Measurements from ENCODE around the gene CNTN6.

Gene CNTN6

GRCh38 chr3:1191026-1191425 is 98.2 kb downstream of the CNTN6 start:
- no peak for DNase-seq (ENCODE audit: low read depth in 2 of 2)
- no peak for TF ChIP-seq CTCF (IDR thresholded peaks at IDR 0.05; ENCODE audit: low read depth, low read length)
- no peak overlapping the region for H3K4me3 ChIP-seq (replicated peaks in 1 of 2; ENCODE audit: low read depth in 2 of 2, low read length in 2 of 2)

GRCh38 chr3:1195947-1196346 is 103.1 kb downstream of the CNTN6 start:
- DNase-seq (ENCODE audit: low read depth in 2 of 2), result peak; percentile 67 to 88
- no peak for TF ChIP-seq CTCF (IDR thresholded peaks at IDR 0.05; ENCODE audit: low read depth, low read length)
- H3K4me3 ChIP-seq (replicated peaks in 1 of 2; ENCODE audit: low read depth in 2 of 2, low read length in 2 of 2), result no peak overlapping the region

GRCh38 chr3:1197051-1197450 is 104.2 kb downstream of the CNTN6 start:
- no peak overlapping the region for H3K4me3 ChIP-seq (replicated peaks in 1 of 2; ENCODE audit: low read depth in 2 of 2, low read length in 2 of 2)
- DNase-seq (ENCODE audit: low read depth in 2 of 2), result no peak
- no peak for TF ChIP-seq CTCF (IDR thresholded peaks at IDR 0.05; ENCODE audit: low read depth, low read length)

GRCh38 chr3:1200371-1200770 is 107.5 kb downstream of the CNTN6 start:
- no peak overlapping the region for H3K4me3 ChIP-seq (replicated peaks in 1 of 2; ENCODE audit: low read depth in 2 of 2, low read length in 2 of 2)
- no peak for TF ChIP-seq CTCF (IDR thresholded peaks at IDR 0.05; ENCODE audit: low read depth, low read length)
- DNase-seq (ENCODE audit: low read depth in 2 of 2), result no peak

GRCh38 chr3:1207904-1208303 is 115.1 kb downstream of the CNTN6 start:
- TF ChIP-seq CTCF (IDR thresholded peaks at IDR 0.05; ENCODE audit: low read depth, low read length), result no peak
- no peak overlapping the region for H3K4me3 ChIP-seq (replicated peaks in 1 of 2; ENCODE audit: low read depth in 2 of 2, low read length in 2 of 2)

GRCh38 chr3:1214933-1215332 is 122.1 kb downstream of the CNTN6 start:
- H3K4me3 ChIP-seq (replicated peaks in 1 of 2; ENCODE audit: low read depth in 2 of 2, low read length in 2 of 2), result no peak overlapping the region
- peak in 1 of 2 donors; percentile 57 for DNase-seq (ENCODE audit: low read depth in 2 of 2)
- no peak for TF ChIP-seq CTCF (IDR thresholded peaks at IDR 0.05; ENCODE audit: low read depth, low read length)

More at GRCh38 chr3:1207904-1208303, 115.1 kb downstream of the CNTN6 start:
- DNase-seq (ENCODE audit: low read depth in 2 of 2), result no peak

- peak in 1 of 2 donors; percentile 44 for DNase-seq (ENCODE audit: low read depth in 2 of 2)
- no peak for TF ChIP-seq CTCF (IDR thresholded peaks at IDR 0.05; ENCODE audit: low read depth, low read length)
- H3K4me3 ChIP-seq (replicated peaks in 1 of 2; ENCODE audit: low read depth in 2 of 2, low read length in 2 of 2), result no peak overlapping the region
These were observed 124.0 kb downstream of the CNTN6 start for GRCh38 chr3:1216856-1217255.
